Astrocyte of the cerebellum (primary cell): ENCODE results near the gene ATP9B.
"Not testable (repeated sequence)": the region's sequence is repeated elsewhere in the genome, so short reads cannot be mapped to it uniquely, and the experiment has no call there.

ENCODE experiments used
- DNase-seq: peaks from one replicate; pipeline ENCODE4 v3.0.0-alpha.2; 2011; ENCODE audit warnings: low read depth
- H3K4me3 ChIP-seq: 2 replicates; pipeline ENCODE4 v1.5.1; 2011; ENCODE audit warnings: mild to moderate bottlenecking, low read depth, low read length, moderate library complexity
- CTCF ChIP-seq: IDR thresholded peaks from 2 replicates; pipeline ENCODE4 v1.5.1; 2012; ENCODE audit warnings: low read length, low read depth, moderate library complexity, mild to moderate bottlenecking; ENCODE audit errors: missing control alignments
- in situ Hi-C: cut with HindIII; loops from 2 replicates; pipeline ENCODE4 v1.10.0; 2017; ENCODE audit warnings: low sequenced_read_pairs

ATP9B gene

GRCh38 chr18:79167526-79168190 is 98.5 kb downstream of the ATP9B start:
- TF ChIP-seq CTCF = no peak
- in situ Hi-C loops = no loop called here
- no peak overlapping the region for H3K4me3 ChIP-seq
- no peak for DNase-seq

GRCh38 chr18:79169958-79170555 is 100.9 kb downstream of the ATP9B start:
- DNase-seq = no peak
- TF ChIP-seq CTCF = no peak
- no peak overlapping the region for H3K4me3 ChIP-seq
- in situ Hi-C loops = no loop called here

- H3K4me3 ChIP-seq, in situ Hi-C loops, DNase-seq: not testable (repeated sequence)
Observed at GRCh38 chr18:79172331-79172730, 103.1 kb downstream of the ATP9B start.

GRCh38 chr18:79173742-79174141 is 104.5 kb downstream of the ATP9B start:
- in situ Hi-C loops = no loop called here
- no peak for TF ChIP-seq CTCF

GRCh38 chr18:79178113-79178531 is 108.9 kb downstream of the ATP9B start:
- no peak for TF ChIP-seq CTCF
- DNase-seq = no peak
- H3K4me3 ChIP-seq = no peak overlapping the region
- in situ Hi-C loops = no loop called here

More at GRCh38 chr18:79173742-79174141, 104.5 kb downstream of the ATP9B start:
- no peak overlapping the region for H3K4me3 ChIP-seq
- DNase-seq = no peak

GRCh38 chr18:79182047-79182713 is 113.0 kb downstream of the ATP9B start:
- H3K4me3 ChIP-seq = no peak overlapping the region
- TF ChIP-seq CTCF = no peak
- in situ Hi-C loops = no loop called here
- DNase-seq = no peak

- TF ChIP-seq CTCF = no peak
- DNase-seq = no peak
- in situ Hi-C loops = no loop called here
- no peak overlapping the region for H3K4me3 ChIP-seq
Observed at GRCh38 chr18:79185648-79186047, 116.5 kb downstream of the ATP9B start.
